UCSD-AML1 (cell line): ENCODE data around the gene PDE3A.
"Not testable (repeated sequence)": the region's sequence is repeated elsewhere in the genome, so short reads cannot be mapped to it uniquely, and the experiment has no call there.

ENCODE experiments used
- DNase-seq: peaks from one replicate; lab custom pipeline; 2025; ENCODE audit not compliant: unreplicated experiment; lab: John Stamatoyannopoulos, UW

Gene PDE3A

GRCh38 chr12:20596061-20596460, 227.7 kb downstream of the PDE3A start:
- DNase-seq: no peak

- no peak for DNase-seq
Observed at GRCh38 chr12:20599757-20600156, 231.4 kb downstream of the PDE3A start.

GRCh38 chr12:20601668-20602280, 233.4 kb downstream of the PDE3A start:
- no peak for DNase-seq

GRCh38 chr12:20602641-20603391, 234.5 kb downstream of the PDE3A start:
- no peak for DNase-seq

- no peak for DNase-seq
Observed at GRCh38 chr12:20604408-20605067, 236.2 kb downstream of the PDE3A start.

- not testable (repeated sequence) for DNase-seq
Observed at GRCh38 chr12:20615020-20615419, 246.7 kb downstream of the PDE3A start.

- DNase-seq: no peak
Observed at GRCh38 chr12:20616093-20616492, 247.8 kb downstream of the PDE3A start.

- DNase-seq: no peak
Observed at GRCh38 chr12:20620261-20620660, 251.9 kb downstream of the PDE3A start.

- DNase-seq: no peak
Observed at GRCh38 chr12:20624718-20625117, 256.4 kb downstream of the PDE3A start.

GRCh38 chr12:20625531-20625930, 257.2 kb downstream of the PDE3A start:
- no peak for DNase-seq

- no peak for DNase-seq
Observed at GRCh38 chr12:20627001-20627588, 258.8 kb downstream of the PDE3A start.

GRCh38 chr12:20628226-20628787, 260.0 kb downstream of the PDE3A start:
- no peak for DNase-seq

- DNase-seq: no peak
Observed at GRCh38 chr12:20628999-20629398, 260.7 kb downstream of the PDE3A start.

GRCh38 chr12:20629414-20630156, 261.2 kb downstream of the PDE3A start:
- DNase-seq: no peak

- no peak for DNase-seq
Observed at GRCh38 chr12:20631711-20632110, 263.4 kb downstream of the PDE3A start.

- no peak for DNase-seq
Observed at GRCh38 chr12:20641106-20641505, 272.8 kb downstream of the PDE3A start.

- DNase-seq: no peak
Observed at GRCh38 chr12:20643822-20644221, 275.5 kb downstream of the PDE3A start.

GRCh38 chr12:20646239-20646827, 278.0 kb downstream of the PDE3A start:
- DNase-seq: no peak

- DNase-seq: no peak
Observed at GRCh38 chr12:20653871-20654270, 285.5 kb downstream of the PDE3A start.

GRCh38 chr12:20656600-20656999, 288.3 kb downstream of the PDE3A start:
- no peak for DNase-seq
